Activated CD4-positive, alpha-beta T cell treated with anti-CD3 and anti-CD28 coated beads, Interleukin-2, amount 10 ng/mL, durations not matched to agents 24 days and 14 days (primary cell): Measurements from ENCODE around the gene TLN1. TPM values are rescaled to one million over a fixed set of nuclear protein-coding genes. Genes with fewer than 3 reads are reported as not detected.
A peak's percentile ranks its signal among the peaks of the same experiment; 100 is the strongest.

ENCODE experiments used
- DNase-seq: peaks from one replicate; pipeline ENCODE4 v3.0.0; 2022
- H3K27ac Mint-ChIP-seq: one replicate; pipeline ENCODE4 v1.8.0; 2022; ENCODE audit warnings: mild to moderate bottlenecking, mixed read lengths
- H3K27me3 Mint-ChIP-seq: one replicate; pipeline ENCODE4 v1.8.0; 2022; ENCODE audit warnings: mixed read lengths
- H3K36me3 Mint-ChIP-seq: one replicate; pipeline ENCODE4 v1.8.0; 2022; ENCODE audit warnings: low read depth, mild to moderate bottlenecking, mixed read lengths
- H3K4me1 Mint-ChIP-seq: one replicate; pipeline ENCODE4 v1.8.0; 2021; ENCODE audit warnings: mixed read lengths
- H3K4me3 Mint-ChIP-seq: one replicate; pipeline ENCODE4 v1.8.0; 2022; ENCODE audit warnings: mild to moderate bottlenecking, moderate library complexity, mixed read lengths
- H3K9me3 Mint-ChIP-seq: one replicate; pipeline ENCODE4 v1.8.0; 2021; ENCODE audit warnings: mixed read lengths
- intact Hi-C: fragments of 100-400 bp; cut with micrococcal nuclease; formaldehyde crosslinking; loops from one replicate; pipeline ENCODE4 v1.15.1; 2023
- total RNA-seq: library from RNA; stranded (reverse); gene quantifications from 2 replicates; pipeline ENCODE4 v1.2.3, GENCODE V29; 2022

Gene TLN1
- total RNA-seq, 1 donor from 2014 or later: 220 TPM

DNA sequence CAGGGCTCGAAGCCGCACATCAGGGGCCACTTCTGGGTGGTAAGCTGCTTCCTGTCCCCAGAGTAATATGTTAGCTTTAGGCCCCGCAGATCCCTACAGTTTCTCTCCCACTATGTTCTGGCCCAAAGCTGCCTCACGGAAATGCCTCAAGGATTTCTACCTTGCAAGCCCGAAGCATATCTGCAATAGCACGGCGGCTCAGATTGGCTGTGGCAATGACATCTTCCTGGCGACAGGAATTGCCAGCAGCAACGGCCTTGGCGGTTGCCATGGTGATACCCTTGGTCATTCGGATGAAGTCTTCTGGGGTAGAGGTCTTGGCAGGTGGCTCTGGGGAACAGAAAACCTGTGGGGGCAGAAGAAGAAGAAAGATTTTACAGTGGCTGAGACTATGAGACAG is 32.0 kb downstream of the TLN1 start:
- Mint-ChIP-seq H3K36me3 (peaks cover 45% of the 10 kb centered on the region), H3K27ac (no peak overlapping the region), H3K4me3 (no peak overlapping the region), H3K27me3 (no peaks in the 10 kb centered on the region), H3K4me1 (peaks cover 2% of the 10 kb centered on the region), H3K9me3 (no peaks in the 10 kb centered on the region)
- no peak for DNase-seq
- intact Hi-C loops: no loop called here

DNA sequence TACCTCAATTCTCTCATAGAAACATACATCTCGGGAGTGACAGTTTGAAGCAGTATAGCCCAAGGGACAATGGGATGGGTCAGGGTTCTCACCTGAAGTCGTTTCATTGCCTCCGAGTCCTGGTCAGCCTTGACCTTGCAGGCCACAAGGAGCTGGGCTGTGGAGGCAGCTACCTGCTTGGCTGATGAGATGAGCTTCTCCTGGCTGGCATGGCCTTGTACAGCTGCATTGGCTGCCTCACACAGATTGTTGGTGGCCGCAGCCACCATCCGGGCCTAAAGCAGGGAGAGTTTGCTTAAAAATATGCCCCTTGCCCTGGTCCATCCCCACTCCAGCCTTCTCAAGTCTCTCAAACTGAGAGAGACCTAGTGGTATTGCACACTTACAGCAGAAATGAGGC is 33.8 kb downstream of the TLN1 start:
- Mint-ChIP-seq H3K4me1 (peaks cover 2% of the 10 kb centered on the region), H3K36me3 (peaks cover 29% of the 10 kb centered on the region), H3K27me3 (no peaks in the 10 kb centered on the region), H3K4me3 (no peak overlapping the region), H3K9me3 (no peaks in the 10 kb centered on the region), H3K27ac (no peak overlapping the region)
- DNase-seq: no peak
- intact Hi-C loops: no loop called here

DNA sequence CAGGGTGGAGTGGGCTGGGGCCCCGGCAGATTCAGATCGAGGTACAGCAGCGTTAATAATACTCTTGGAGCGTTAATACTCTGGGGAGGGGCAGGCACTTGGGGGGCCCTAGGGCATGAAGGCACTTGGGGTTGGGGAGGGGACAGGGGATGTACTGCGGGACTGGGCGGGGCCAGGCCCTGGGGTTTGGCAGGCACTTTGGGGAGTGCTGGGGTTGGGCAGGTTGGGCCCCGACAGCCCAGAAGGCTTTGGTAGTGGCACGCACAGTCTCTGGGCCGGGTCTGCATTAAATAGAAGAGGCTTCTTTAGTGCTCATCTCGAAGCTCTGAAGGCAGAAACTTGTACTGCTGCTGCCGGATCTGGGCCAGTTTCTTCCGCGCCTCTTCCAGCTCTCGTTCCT is 34.5 kb downstream of the TLN1 start:
- Mint-ChIP-seq H3K4me3 (no peak overlapping the region), H3K4me1 (peaks cover 2% of the 10 kb centered on the region), H3K9me3 (no peaks in the 10 kb centered on the region), H3K27me3 (no peaks in the 10 kb centered on the region), H3K36me3 (peaks cover 23% of the 10 kb centered on the region), H3K27ac (no peak overlapping the region)
- intact Hi-C loops: loop anchor here (2.0 kb wide), 1 partner anchor 31 kb away; no protein-coding TSS in a partner anchor
- DNase-seq: no peak

DNA sequence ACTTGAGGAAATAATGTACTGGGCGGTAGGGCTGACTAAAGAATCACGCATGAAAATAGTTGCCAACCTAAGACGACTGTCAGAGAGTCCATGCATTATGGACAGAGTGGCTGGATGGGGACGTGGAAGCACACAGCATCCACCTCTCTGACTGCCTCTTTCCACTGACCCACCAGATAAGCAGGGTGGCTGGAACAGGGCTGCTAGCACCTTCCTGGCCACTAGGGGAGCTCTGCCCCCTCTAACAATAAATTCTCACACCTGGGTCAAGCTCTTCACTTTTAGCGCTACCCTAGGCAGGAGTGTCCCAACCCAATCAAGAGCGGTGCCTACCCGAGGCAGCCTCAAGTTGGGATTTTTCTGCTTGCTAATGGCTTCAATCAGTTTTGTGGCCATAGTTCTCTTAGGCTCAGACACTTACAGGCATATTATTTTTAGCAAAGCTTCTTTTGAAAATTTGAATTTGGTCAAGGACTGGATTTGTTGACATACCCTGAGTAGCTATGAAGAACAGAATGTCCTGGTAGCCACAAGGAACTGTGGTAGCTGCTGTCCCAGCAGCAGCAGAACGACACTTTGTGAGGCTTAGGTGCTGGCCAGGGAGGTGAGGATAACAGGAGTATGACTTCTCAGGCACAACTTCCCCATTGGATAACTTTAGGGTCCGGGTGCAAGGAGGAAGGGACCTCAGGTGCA is 35.3 kb downstream of the TLN1 start:
- Mint-ChIP-seq H3K27me3 (no peaks in the 10 kb centered on the region), H3K36me3 (peaks cover 23% of the 10 kb centered on the region), H3K9me3 (no peaks in the 10 kb centered on the region), H3K27ac (peak overlapping the region; percentile 4), H3K4me1 (peaks cover 5% of the 10 kb centered on the region), H3K4me3 (no peak overlapping the region)
- DNase-seq: peak; percentile 87
- intact Hi-C loops: loop anchor here (2.0 kb wide), 1 partner anchor 32 kb away; no protein-coding TSS in a partner anchor

DNA sequence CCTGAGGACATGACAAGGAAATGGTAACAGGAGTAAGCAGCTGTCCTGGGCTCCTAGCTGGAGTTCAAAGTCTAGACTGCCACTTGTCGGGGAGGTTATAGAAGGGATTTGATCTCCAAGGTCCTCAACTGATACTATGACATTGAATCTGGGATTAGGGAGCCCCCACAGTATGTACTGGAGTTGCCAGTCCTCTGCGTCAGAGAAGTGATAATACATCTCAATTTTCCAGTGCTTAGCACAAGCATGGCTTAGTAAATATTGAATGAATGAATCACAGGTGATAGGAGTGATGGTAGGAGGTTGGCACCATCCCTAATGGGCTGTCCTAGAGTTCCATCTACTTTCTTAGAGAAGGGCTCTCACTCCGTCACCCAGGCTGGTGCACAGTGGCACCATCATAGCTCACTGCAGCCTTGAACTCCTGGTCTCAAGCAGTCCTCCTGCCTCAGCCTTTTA is 36.0 kb downstream of the TLN1 start:
- intact Hi-C loops: loop anchor here (2.0 kb wide), 1 partner anchor 33 kb away; no protein-coding TSS in a partner anchor
- Mint-ChIP-seq H3K4me1 (peaks cover 8% of the 10 kb centered on the region), H3K9me3 (no peaks in the 10 kb centered on the region), H3K36me3 (peaks cover 23% of the 10 kb centered on the region), H3K27me3 (no peaks in the 10 kb centered on the region), H3K27ac (no peak overlapping the region), H3K4me3 (no peak overlapping the region)
- DNase-seq: no peak

DNA sequence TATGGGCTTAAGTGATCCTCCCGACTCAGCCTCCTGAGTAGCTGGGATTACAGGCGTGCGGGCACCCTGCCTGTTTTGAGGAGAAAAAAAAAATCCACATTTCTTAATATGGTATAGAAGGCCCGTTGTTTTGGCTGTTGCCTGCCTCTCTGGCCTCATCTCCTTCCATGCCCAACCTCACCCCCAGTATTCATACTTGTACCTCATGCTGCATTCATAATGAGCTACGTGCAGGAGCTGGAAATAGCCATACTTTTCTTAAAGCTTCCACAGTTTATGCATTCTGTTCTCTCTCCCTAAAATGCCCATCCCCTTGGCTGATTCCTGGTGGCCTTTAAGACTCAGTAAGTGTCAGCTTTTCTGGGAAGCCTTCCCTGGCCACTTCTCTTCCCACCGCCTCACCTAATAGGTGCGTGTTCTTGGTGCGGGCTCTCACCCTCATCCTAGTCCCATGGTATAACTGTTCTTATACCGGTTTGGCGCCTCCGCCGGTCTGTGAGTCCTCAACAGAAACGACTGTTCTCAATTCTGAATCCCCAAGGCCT is 40.2 kb downstream of the TLN1 start:
- Mint-ChIP-seq H3K27me3 (no peaks in the 10 kb centered on the region), H3K27ac (peak overlapping the region; percentile 49), H3K36me3 (peaks cover 7% of the 10 kb centered on the region), H3K9me3 (no peaks in the 10 kb centered on the region), H3K4me3 (peak overlapping the region; percentile 86), H3K4me1 (peaks cover 23% of the 10 kb centered on the region)
- no peak for DNase-seq
- intact Hi-C loops: loop anchor here (2.0 kb wide), 1 partner anchor 33 kb away; the partner anchor contains the start of genes CCDC107 and RMRP

DNA sequence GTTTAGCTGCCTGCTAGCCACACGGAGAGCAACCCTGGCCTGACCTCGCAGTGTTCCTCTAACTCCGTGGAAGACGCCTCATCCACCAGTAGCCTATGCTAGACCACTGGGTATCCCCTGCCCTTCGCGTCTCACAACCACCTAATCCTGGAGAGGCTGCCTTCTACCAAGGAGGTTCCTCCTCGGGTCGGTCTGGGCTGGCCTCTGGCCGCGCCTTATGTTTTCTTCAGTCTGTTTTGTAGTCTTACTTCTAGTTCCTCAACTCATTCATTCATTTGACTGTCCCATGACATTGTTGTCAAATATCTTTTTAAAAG is 40.7 kb downstream of the TLN1 start:
- peaks cover 21% of the 10 kb centered on the region for H3K4me1 Mint-ChIP-seq
- H3K9me3 Mint-ChIP-seq: no peaks in the 10 kb centered on the region
- no peaks in the 10 kb centered on the region for H3K27me3 Mint-ChIP-seq
- DNase-seq: no peak
- peak overlapping the region; percentile 86 for H3K4me3 Mint-ChIP-seq
- intact Hi-C loops: loop anchor here (2.0 kb wide), 1 partner anchor 32 kb away; the partner anchor contains the start of genes CCDC107 and RMRP
- H3K36me3 Mint-ChIP-seq: peaks cover 1% of the 10 kb centered on the region
- peak overlapping the region; percentile 81 for H3K27ac Mint-ChIP-seq

DNA sequence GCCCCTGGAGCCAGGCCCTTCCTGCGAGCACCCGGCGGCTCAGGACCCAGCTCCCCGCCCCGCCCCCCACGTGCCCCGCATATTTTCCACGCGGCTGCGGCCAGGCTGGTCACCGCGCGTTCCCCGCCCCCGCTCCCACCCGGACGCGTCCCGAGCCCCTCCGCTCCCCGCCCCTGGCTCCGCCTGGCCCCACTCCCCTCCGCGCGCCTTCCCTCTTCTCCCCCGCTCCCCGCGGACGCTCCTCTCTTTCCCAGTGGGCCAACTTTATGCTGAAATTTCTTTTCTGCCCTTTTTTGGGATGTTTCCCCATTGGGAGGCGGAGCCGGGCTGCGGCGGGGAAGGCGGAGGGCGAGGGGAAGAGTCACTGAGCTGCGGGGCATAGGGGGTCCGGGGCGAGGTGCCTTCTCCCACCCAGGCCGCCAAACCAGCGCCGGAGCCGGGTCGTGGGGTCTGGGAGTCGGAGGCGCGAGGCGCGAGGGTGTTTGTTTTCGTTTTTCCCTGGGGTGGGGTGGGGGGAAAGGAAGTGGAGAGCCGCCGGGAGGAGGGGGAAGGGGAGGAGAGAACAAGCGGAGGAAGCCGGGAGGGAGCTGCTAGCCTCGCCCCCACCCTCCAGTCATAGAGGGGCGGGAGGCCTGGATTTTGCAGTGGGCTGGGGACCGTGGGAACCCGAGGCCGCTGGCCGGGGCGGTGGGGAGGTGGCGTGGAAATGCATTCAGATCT is 41.2 kb downstream of the TLN1 start:
- no peaks in the 10 kb centered on the region for H3K9me3 Mint-ChIP-seq
- peaks cover 21% of the 10 kb centered on the region for H3K4me1 Mint-ChIP-seq
- no peaks in the 10 kb centered on the region for H3K36me3 Mint-ChIP-seq
- peak overlapping the region; percentile 86 for H3K4me3 Mint-ChIP-seq
- H3K27ac Mint-ChIP-seq: peak overlapping the region; percentile 81
- H3K27me3 Mint-ChIP-seq: no peaks in the 10 kb centered on the region
- DNase-seq: peak; percentile 79
- intact Hi-C loops: loop anchor here (2.0 kb wide), 1 partner anchor 32 kb away; the partner anchor contains the start of genes CCDC107 and RMRP

DNA sequence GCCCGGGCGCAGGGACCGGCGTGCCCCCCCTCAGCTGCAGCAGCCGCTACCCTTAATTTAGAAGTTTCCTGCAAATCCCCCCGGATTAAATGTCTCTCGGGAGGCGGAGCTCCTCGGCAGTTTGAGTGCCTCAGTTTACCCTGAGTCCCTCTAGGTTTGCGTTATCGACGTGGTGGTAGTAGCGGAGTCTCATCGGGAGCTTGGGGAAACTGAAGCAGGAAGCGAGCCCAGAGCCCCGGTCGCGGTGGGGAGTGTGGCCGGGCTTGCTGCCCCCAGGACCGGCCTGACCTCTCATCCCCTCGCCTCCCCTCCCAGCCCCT is 41.7 kb downstream of the TLN1 start:
- no peaks in the 10 kb centered on the region for H3K36me3 Mint-ChIP-seq
- no peak for DNase-seq
- H3K27me3 Mint-ChIP-seq: no peaks in the 10 kb centered on the region
- peak overlapping the region; percentile 86 for H3K4me3 Mint-ChIP-seq
- H3K27ac Mint-ChIP-seq: peak overlapping the region; percentile 60
- intact Hi-C loops: loop anchor here (2.0 kb wide), 1 partner anchor 31 kb away; the partner anchor contains the start of genes CCDC107 and RMRP
- no peaks in the 10 kb centered on the region for H3K9me3 Mint-ChIP-seq
- peaks cover 21% of the 10 kb centered on the region for H3K4me1 Mint-ChIP-seq

DNA sequence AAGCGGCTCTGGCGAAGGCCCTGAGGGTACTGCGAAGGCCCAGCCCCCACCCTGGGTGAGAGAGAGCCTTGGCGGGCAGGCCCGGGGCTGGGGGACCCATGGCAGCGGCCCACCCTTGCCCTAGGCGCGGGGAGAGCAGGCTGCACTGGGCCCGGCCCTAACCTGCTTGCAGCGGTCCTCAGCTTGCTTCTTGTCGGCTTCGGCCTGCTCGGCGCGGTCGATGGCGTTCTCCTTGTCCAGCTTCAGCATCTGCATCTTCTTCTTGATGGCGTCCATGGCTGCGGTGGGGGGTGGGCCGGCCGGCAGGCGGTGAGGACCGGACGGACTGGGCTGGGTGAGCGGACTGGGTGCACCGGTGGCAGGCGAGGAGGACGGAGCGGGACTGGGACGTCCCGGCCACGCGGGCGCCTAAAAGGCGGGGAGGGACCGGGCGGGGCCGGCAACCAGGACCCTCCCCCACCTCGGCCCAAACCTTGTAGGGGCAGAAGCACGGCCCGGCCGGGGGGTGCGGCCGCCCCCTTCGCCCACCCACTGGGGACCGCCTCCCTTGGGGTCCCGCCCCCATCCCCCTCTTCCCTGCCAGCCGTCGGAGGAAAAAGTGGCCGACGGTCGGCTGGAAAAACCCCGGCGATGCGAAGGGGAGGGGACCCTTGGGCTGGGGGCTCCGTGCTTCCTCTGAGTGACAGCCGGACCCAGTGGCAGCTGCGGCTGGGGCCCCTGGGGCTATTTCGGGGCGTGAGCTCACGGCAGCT is 42.3 kb downstream of the TLN1 start, which contains the start of gene TPM2:
Gene TPM2, minus strand, starts transcription at position 384 of the 752 bp plus-strand sequence. Its CDS starts 108 bp downstream, at position 276.
- Mint-ChIP-seq H3K9me3 (no peaks in the 10 kb centered on the region), H3K4me3 (peak within 1 kb of the TSS; percentile 86), H3K4me1 (peaks cover 21% of the 10 kb centered on the region), H3K36me3 (no peaks in the 10 kb centered on the region), H3K27me3 (no peaks in the 10 kb centered on the region), H3K27ac (peak within 1 kb of the TSS; percentile 81)
- intact Hi-C loops: loop anchor here (2.0 kb wide), 2 partner anchors 31 to 43 kb away; partner anchors contain the start of genes CCDC107 and RMRP
- DNase-seq: no peak

DNA sequence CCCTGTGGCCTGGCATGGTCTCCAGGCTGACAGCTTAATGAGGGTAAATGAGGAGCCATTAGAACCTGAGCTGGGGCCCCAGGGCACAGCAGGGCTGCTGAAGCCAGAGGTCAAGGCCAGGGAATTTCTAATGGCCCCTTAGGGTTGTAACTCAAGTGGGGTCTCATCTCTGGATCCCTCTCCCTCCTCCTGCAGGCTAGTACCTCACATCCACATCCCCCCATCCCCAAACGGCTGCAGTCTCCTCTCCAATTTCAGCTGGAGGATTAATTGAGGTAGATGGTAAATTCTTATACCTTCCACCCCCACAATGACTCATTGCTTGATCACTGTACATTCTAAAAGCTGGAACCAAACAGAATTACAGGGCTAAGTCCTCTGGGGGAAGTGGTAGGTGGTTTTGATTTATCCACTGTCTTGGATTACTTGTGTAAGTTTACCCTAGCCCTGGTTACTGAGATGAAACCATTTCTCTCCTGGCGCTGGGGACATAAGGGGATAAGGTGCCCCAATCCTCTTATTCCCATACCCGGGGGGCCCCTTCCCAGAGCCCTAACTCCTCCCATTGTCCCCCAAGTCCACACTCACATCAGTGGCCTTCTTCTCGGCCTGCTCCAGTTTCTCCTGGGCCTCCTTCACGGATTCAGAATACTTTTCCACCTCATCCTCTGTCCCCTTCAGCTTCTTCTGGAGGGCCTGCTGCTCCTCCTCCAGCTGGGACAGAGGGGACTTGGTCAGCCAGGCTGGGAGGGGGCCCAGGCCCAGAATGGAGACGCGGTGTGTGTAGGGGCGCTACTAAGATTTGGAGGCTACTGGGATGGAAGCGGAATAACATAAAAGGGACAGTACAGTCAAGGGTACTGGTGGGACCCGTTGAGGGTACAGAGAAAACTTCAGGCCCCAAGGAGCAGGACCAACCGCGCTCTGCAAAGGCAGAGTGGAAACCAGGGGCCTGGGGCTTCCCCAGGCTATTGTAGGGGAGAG is 43.1 kb downstream of the TLN1 start:
- Mint-ChIP-seq H3K4me1 (peaks cover 21% of the 10 kb centered on the region), H3K27me3 (no peaks in the 10 kb centered on the region), H3K27ac (peak overlapping the region; percentile 51), H3K36me3 (no peaks in the 10 kb centered on the region), H3K4me3 (peak overlapping the region; percentile 69), H3K9me3 (no peaks in the 10 kb centered on the region)
- intact Hi-C loops: loop anchor here (2.0 kb wide), 1 partner anchor 42 kb away; no protein-coding TSS in a partner anchor
- DNase-seq: no peak

DNA sequence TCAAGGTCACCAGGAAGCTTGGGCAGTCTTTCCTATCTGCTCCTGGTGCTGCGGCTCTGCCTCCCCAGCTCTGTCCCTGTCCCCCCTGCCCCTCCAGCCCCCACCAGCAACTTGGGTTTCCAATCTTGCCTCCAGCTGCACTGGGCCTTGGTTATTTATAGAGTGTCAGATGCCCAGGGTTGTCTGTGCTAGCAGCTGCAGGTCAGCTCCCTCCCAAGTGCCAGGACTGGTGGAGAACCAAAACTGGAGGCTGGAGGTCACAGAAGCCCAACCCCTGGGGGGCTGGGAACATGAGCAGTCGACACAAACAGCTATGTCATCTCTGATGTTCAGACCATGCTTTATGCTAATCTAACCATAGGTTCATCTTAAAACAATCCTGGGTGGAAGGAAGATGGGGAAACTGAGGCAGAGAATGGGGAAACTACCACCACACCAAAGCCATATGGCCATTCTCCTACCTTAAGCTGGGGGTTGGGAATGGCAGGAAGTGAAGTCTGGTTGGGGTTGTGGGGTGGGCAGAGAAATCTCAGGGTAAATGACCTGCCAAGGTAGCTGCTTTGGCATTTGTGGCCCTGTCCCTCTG is 43.9 kb downstream of the TLN1 start:
- intact Hi-C loops: loop anchor here (2.0 kb wide), 1 partner anchor 41 kb away; no protein-coding TSS in a partner anchor
- Mint-ChIP-seq H3K27me3 (no peaks in the 10 kb centered on the region), H3K9me3 (no peaks in the 10 kb centered on the region), H3K4me1 (peaks cover 21% of the 10 kb centered on the region), H3K4me3 (no peak overlapping the region), H3K27ac (no peak overlapping the region), H3K36me3 (no peaks in the 10 kb centered on the region)
- DNase-seq: no peak
